NCI-H510A (cell line): ENCODE measurements around the gene IL12RB2.

Source experiments
- DNase-seq: peaks from one replicate; lab custom pipeline; 2025; lab: John Stamatoyannopoulos, UW

Gene IL12RB2

GRCh38 chr1:67348586-67349252, 41.0 kb downstream of the IL12RB2 start:
- no peak for DNase-seq

GRCh38 chr1:67350783-67351182, 43.1 kb downstream of the IL12RB2 start:
- no peak for DNase-seq

GRCh38 chr1:67352211-67352610, 44.5 kb downstream of the IL12RB2 start:
- no peak for DNase-seq

- no peak for DNase-seq
These were observed 48.2 kb downstream of the IL12RB2 start for GRCh38 chr1:67355745-67356424.

- no peak for DNase-seq
These were observed 51.9 kb downstream of the IL12RB2 start for GRCh38 chr1:67359592-67359991.

- DNase-seq: no peak
These were observed 54.0 kb downstream of the IL12RB2 start for GRCh38 chr1:67361641-67362040.

- DNase-seq: no peak
These were observed 59.8 kb downstream of the IL12RB2 start for GRCh38 chr1:67367370-67368045.

GRCh38 chr1:67368046-67368514, 60.4 kb downstream of the IL12RB2 start:
- DNase-seq: no peak

GRCh38 chr1:67371043-67371442, 63.4 kb downstream of the IL12RB2 start:
- no peak for DNase-seq

GRCh38 chr1:67371681-67372080, 64.0 kb downstream of the IL12RB2 start:
- DNase-seq: no peak

GRCh38 chr1:67372136-67372535, 64.5 kb downstream of the IL12RB2 start:
- no peak for DNase-seq

GRCh38 chr1:67372898-67373297, 65.2 kb downstream of the IL12RB2 start:
- no peak for DNase-seq

- peak; percentile 68 for DNase-seq
These were observed 68.7 kb downstream of the IL12RB2 start for GRCh38 chr1:67376381-67376780.

- DNase-seq: no peak
These were observed 69.6 kb downstream of the IL12RB2 start for GRCh38 chr1:67377253-67377652.

- DNase-seq: no peak
These were observed 73.5 kb downstream of the IL12RB2 start for GRCh38 chr1:67381154-67381553.

- DNase-seq: no peak
These were observed 74.6 kb downstream of the IL12RB2 start for GRCh38 chr1:67382292-67382691.

GRCh38 chr1:67383999-67384638, 76.4 kb downstream of the IL12RB2 start:
- DNase-seq: no peak

GRCh38 chr1:67390041-67390887, 82.6 kb downstream of the IL12RB2 start:
- DNase-seq: no peak

GRCh38 chr1:67393240-67393639, 85.6 kb downstream of the IL12RB2 start:
- peak; percentile 55 for DNase-seq

GRCh38 chr1:67393737-67394136, 86.1 kb downstream of the IL12RB2 start:
- DNase-seq: no peak

GRCh38 chr1:67394548-67394947, 86.9 kb downstream of the IL12RB2 start:
- no peak for DNase-seq
